Bronchial epithelial cell (primary cell): Measurements from ENCODE around the gene MAP7. TPM values are rescaled to one million over a fixed set of nuclear protein-coding genes. Genes with fewer than 3 reads are reported as not detected.
"Not testable (repeated sequence)": the region's sequence is repeated elsewhere in the genome, so short reads cannot be mapped to it uniquely, and the experiment has no call there.

Experiments used
- DNase-seq: peaks from one replicate; pipeline ENCODE4 v3.0.0-alpha.2; 2010; ENCODE audit warnings: low read depth
- FAIRE-seq: peaks from 2 replicates; lab custom pipeline; 2011; peaks lifted over from hg19 to GRCh38; lab: Jason Lieb, UNC
- H3K27me3 ChIP-seq: 2 replicates; pipeline ENCODE4 v1.5.1; 2011; ENCODE audit warnings: low read length; ENCODE audit not compliant: control insufficient read depth, insufficient read depth
- H3K36me3 ChIP-seq: 2 replicates; pipeline ENCODE4 v1.5.1; 2011; ENCODE audit warnings: low read length; ENCODE audit not compliant: control insufficient read depth, insufficient read depth
- H3K4me3 ChIP-seq: 2 replicates; pipeline ENCODE4 v1.5.1; 2011; ENCODE audit warnings: mild to moderate bottlenecking, low read depth, low read length, control low read depth
- total RNA-seq: library from RNA; depleted of rRNA; stranded (reverse); fragments of >200 nt; gene quantifications from 2 replicates; pipeline ENCODE4 v1.2.1, GENCODE V29; 2014
- TF ChIP-seq, protein P1 (sequence below): IDR thresholded peaks from 2 replicates; pipeline ENCODE4 v1.5.1; 2011; ENCODE audit warnings: mild to moderate bottlenecking, moderate library complexity, low read length, control low read depth, inconsistent platforms; ENCODE audit not compliant: insufficient read depth, severe bottlenecking

The MAP7 gene
- total RNA-seq, 1 donor from 2014 or later = 30.8 TPM

DNA sequence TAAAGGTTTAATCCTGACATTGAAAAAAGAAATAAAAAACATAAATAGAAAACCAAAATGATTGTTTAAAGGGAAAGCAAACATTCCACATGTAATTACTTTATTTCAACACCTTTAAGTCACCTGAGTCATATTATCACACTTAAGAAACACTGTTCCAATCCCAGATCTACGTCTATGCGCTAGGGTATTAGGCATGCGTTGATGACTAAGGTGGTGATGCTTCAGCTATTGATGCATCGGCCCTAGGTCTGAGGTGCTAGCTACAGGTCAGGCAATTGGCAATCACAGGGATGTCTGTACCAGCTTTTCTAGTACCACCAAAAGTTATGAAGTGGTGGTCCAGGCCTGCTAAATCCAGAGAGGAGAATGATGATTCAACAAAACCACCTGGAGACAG lies 162.9 kb downstream of the MAP7 start:
- DNase-seq = peak; percentile 90
- TF ChIP-seq, protein P1, sequence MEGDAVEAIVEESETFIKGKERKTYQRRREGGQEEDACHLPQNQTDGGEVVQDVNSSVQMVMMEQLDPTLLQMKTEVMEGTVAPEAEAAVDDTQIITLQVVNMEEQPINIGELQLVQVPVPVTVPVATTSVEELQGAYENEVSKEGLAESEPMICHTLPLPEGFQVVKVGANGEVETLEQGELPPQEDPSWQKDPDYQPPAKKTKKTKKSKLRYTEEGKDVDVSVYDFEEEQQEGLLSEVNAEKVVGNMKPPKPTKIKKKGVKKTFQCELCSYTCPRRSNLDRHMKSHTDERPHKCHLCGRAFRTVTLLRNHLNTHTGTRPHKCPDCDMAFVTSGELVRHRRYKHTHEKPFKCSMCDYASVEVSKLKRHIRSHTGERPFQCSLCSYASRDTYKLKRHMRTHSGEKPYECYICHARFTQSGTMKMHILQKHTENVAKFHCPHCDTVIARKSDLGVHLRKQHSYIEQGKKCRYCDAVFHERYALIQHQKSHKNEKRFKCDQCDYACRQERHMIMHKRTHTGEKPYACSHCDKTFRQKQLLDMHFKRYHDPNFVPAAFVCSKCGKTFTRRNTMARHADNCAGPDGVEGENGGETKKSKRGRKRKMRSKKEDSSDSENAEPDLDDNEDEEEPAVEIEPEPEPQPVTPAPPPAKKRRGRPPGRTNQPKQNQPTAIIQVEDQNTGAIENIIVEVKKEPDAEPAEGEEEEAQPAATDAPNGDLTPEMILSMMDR = no peak
- H3K36me3 ChIP-seq = no peaks in the 10 kb centered on the region
- FAIRE-seq = peak; percentile 58
- no peak overlapping the region for H3K4me3 ChIP-seq
- no peaks in the 10 kb centered on the region for H3K27me3 ChIP-seq

DNA sequence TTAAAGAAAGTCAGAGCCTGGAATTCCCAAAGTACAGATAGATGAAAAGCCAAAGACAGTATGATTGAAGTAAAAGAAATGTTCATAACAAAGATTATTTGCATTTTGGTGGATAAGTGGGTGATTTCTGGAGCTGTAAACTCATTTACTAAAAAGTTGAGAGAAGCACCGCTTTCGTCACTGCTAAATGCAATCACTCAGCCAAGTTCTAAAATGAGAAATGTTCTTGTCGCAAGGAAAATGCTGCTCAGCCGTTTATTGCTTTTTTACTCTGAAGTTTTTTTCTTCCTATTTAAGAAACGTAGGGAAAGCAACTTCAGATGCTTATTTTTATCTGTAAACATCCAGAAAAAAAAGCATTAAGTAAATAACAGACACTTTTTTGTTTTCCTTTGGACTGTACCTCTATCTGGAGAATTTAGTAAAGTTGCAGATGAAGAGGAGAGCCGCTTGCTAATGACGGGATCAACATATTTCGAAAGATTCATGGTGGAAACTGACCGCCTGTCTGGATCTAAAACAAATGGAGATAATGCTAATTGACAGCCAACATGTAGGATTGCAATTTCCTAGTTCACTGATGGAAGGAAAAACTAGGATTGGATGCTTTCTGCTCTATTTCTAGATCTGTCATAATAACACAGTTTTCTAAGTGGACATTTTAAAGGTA lies 166.8 kb downstream of the MAP7 start:
- FAIRE-seq (no peak), DNase-seq (no peak)
- no peaks in the 10 kb centered on the region for H3K27me3 ChIP-seq
- TF ChIP-seq, protein P1 = no peak
- H3K4me3 ChIP-seq = no peak overlapping the region
- no peaks in the 10 kb centered on the region for H3K36me3 ChIP-seq

DNA sequence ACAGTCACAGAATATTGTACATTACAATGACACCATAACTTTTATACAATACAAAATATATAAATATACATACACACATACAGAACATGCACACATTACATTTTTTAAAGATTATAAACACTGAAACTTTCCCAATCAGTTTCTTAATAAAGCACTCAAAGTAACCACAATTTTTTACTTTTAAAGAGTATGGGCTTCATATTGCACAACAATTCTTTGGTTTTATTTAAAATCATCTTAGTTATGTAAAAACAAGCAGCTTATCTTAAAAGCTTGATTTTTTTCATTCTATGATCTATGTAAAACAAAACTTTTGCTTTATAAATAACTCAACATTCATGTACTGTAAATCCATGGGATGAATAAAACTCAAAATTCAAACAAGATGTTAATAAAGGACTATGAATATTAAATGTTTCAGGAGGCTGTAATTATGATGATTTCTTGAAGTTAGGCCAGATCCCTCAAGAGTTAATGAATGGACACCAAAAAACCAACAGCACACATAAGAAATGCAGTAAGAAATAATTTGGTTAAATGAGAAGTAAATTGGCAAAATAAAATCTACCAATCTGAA lies 167.5 kb downstream of the MAP7 start:
- DNase-seq = no peak
- TF ChIP-seq, protein P1 = no peak
- Histone ChIP-seq H3K4me3 (no peak overlapping the region), H3K36me3 (no peaks in the 10 kb centered on the region), H3K27me3 (no peaks in the 10 kb centered on the region)
- FAIRE-seq = no peak

DNA sequence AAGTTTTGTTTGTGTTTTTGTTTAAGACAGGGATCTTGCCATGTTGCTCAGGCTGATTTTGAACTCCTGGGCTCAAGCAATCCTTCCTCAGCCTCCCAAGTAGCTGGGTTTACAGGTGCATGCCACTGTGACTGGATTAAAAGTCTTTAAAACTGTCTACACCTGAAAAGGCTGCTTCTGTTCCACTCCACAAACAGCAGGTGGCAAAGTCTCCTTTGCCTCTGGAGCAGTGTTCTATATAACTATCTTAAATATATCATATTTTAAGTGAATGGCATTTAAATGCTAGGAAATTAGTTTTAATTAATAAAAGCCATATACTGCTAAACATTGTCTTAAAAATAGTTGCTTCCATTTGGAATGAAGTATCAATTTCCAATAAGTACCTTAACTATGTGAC lies 171.3 kb downstream of the MAP7 start:
- Histone ChIP-seq H3K4me3 (no peak overlapping the region), H3K36me3 (peaks cover 2% of the 10 kb centered on the region), H3K27me3 (no peaks in the 10 kb centered on the region)
- TF ChIP-seq, protein P1 = peak; percentile 36
- no peak for FAIRE-seq
- peak; percentile 29 for DNase-seq

DNA sequence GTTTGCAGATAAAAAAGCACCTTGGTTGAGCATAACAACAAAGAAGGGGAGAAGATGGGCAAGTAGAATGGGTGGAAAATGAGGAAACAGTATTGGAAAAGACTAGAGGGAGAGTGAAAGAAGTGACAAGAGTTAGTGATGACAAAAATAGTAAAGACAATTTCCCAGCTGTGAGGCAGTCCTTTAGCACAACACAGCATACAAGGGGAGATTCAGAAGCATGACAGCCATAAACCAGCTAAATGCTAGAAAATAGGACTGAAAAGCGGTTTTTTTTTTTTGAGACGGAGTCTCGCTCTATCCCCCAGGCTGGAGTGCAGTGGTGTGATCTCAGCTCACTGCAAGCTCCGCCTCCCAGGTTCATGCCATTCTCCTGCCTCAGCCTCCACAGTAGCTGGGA lies 174.4 kb downstream of the MAP7 start:
- not testable (repeated sequence) for DNase-seq, FAIRE-seq

DNA sequence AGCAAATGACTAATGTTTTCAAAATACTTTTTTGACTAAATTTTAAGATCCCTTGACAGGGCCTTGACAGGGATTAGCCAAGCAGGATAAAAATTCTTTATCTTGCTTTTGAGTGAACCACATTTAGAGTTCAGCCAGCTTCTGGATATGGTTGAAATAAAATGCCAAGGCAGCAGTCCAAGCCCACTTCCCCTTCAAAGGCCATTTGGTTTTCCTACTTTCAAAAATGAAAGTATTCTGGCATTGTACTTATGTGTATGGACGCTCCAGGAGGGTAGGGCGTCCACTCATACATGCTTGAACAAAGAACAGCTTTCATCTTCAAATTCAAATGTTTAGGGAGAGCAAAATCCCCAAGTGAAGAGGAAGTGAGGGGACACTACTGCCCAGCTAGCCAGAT lies 178.3 kb downstream of the MAP7 start:
- TF ChIP-seq, protein P1 = no peak
- FAIRE-seq = no peak
- Histone ChIP-seq H3K36me3 (peaks cover 2% of the 10 kb centered on the region), H3K4me3 (no peak overlapping the region), H3K27me3 (no peaks in the 10 kb centered on the region)
- DNase-seq = no peak

More for the DNA sequence above, 174.4 kb downstream of the MAP7 start:
- not testable (repeated sequence) for H3K4me3 ChIP-seq, H3K27me3 ChIP-seq, H3K36me3 ChIP-seq
